H9 (cell line): ENCODE data around the gene CCL21. TPM values are rescaled to one million over a fixed set of nuclear protein-coding genes. Genes with fewer than 3 reads are reported as not detected.

Experiments
- DNase-seq: peaks from one replicate; pipeline ENCODE4 v3.0.0-alpha.2; 2017
- H2AFZ ChIP-seq: one replicate; pipeline ENCODE4 v1.6.1; 2013; ENCODE audit warnings: mild to moderate bottlenecking, low read length, control low read depth, moderate library complexity
- H2AK5ac ChIP-seq: 2 replicates; pipeline ENCODE4 v1.6.1; 2013; ENCODE audit warnings: low read length, control low read depth, mixed read lengths; ENCODE audit not compliant: insufficient read length
- H2BK120ac ChIP-seq: one replicate; pipeline ENCODE4 v1.6.1; 2013; ENCODE audit warnings: low read depth, mild to moderate bottlenecking, low read length, control low read depth, inconsistent platforms; ENCODE audit not compliant: poor library complexity, severe bottlenecking
- H2BK12ac ChIP-seq: 2 replicates; pipeline ENCODE4 v1.6.1; 2013; ENCODE audit warnings: low read length, control low read depth, mixed read lengths, low read depth; ENCODE audit not compliant: insufficient read length
- H2BK15ac ChIP-seq: 2 replicates; pipeline ENCODE4 v1.6.1; 2013; ENCODE audit warnings: low read depth, low read length, control low read depth
- H2BK20ac ChIP-seq: one replicate; pipeline ENCODE4 v1.6.1; 2013; ENCODE audit warnings: low read depth, mild to moderate bottlenecking, low read length, control low read depth, inconsistent platforms; ENCODE audit not compliant: poor library complexity, severe bottlenecking
- H2BK5ac ChIP-seq: 2 replicates; pipeline ENCODE4 v1.6.1; 2013; ENCODE audit warnings: low read length, control low read depth, mixed read lengths; ENCODE audit not compliant: insufficient read length
- H3K14ac ChIP-seq: 2 replicates; pipeline ENCODE4 v1.6.1; 2013; ENCODE audit warnings: low read length, control low read depth; ENCODE audit not compliant: insufficient read depth
- H3K18ac ChIP-seq: 2 replicates; pipeline ENCODE4 v1.6.1; 2013; ENCODE audit warnings: low read depth, mild to moderate bottlenecking, mixed read lengths, low read length, control low read depth; ENCODE audit not compliant: insufficient read length
- H3K23ac ChIP-seq: 2 replicates; pipeline ENCODE4 v1.6.1; 2013; ENCODE audit warnings: low read length, control low read depth, mixed read lengths, low read depth; ENCODE audit not compliant: insufficient read length
- H3K23me2 ChIP-seq: 2 replicates; pipeline ENCODE4 v1.6.1; 2013; ENCODE audit warnings: low read depth, mild to moderate bottlenecking, mixed read lengths, low read length, control low read depth; ENCODE audit not compliant: insufficient read length, poor library complexity, severe bottlenecking
- H3K27ac ChIP-seq: 2 replicates; pipeline ENCODE4 v1.5.1; 2013; ENCODE audit warnings: low read length, control low read depth, mixed read lengths, low read depth; ENCODE audit not compliant: insufficient read length
- H3K27me3 ChIP-seq: 2 replicates; pipeline ENCODE4 v1.6.1; 2013; ENCODE audit warnings: low read length, control low read depth, inconsistent platforms; ENCODE audit not compliant: insufficient read depth
- H3K4ac ChIP-seq: 2 replicates; pipeline ENCODE4 v1.6.1; 2013; ENCODE audit warnings: low read depth, mild to moderate bottlenecking, control low read depth, inconsistent platforms, low read length, moderate library complexity
- H3K4me1 ChIP-seq: 2 replicates; pipeline ENCODE4 v1.6.1; 2013; ENCODE audit warnings: low read length, control low read depth, inconsistent platforms; ENCODE audit not compliant: insufficient read depth
- H3K4me2 ChIP-seq: 2 replicates; pipeline ENCODE4 v1.6.1; 2013; ENCODE audit warnings: low read length, control low read depth, mixed read lengths; ENCODE audit not compliant: insufficient read length, insufficient read depth
- H3K56ac ChIP-seq: 2 replicates; pipeline ENCODE4 v1.6.1; 2013; ENCODE audit warnings: low read depth, mild to moderate bottlenecking, mixed read lengths, low read length, control low read depth; ENCODE audit not compliant: insufficient read length
- H3K79me1 ChIP-seq: 2 replicates; pipeline ENCODE4 v1.6.1; 2013; ENCODE audit warnings: low read depth, mild to moderate bottlenecking, moderate library complexity, low read length, control low read depth, inconsistent platforms; ENCODE audit not compliant: insufficient read depth, poor library complexity, severe bottlenecking
- H3K79me2 ChIP-seq: 2 replicates; pipeline ENCODE4 v1.6.1; 2013; ENCODE audit warnings: low read length, control low read depth, inconsistent platforms; ENCODE audit not compliant: insufficient read depth
- H3K9ac ChIP-seq: 2 replicates; pipeline ENCODE4 v1.6.1; 2013; ENCODE audit warnings: low read length, control low read depth, mixed read lengths; ENCODE audit not compliant: insufficient read length; ENCODE audit errors: extremely low read depth
- H3K9me3 ChIP-seq: one replicate; pipeline ENCODE4 v1.6.1; 2013; ENCODE audit warnings: low read depth, low read length, inconsistent platforms; ENCODE audit not compliant: control insufficient read depth
- H3T11ph ChIP-seq: one replicate; pipeline ENCODE4 v1.6.1; 2013; ENCODE audit warnings: mild to moderate bottlenecking, low read length, control low read depth, inconsistent platforms
- H4K20me1 ChIP-seq: one replicate; pipeline ENCODE4 v1.6.1; 2013; ENCODE audit not compliant: control insufficient read depth, insufficient read length, insufficient read depth
- H4K5ac ChIP-seq: 2 replicates; pipeline ENCODE4 v1.6.1; 2013; ENCODE audit warnings: low read depth, mild to moderate bottlenecking, mixed read lengths, low read length, control low read depth; ENCODE audit not compliant: insufficient read length
- H4K8ac ChIP-seq: replicated peaks from 2 replicates; pipeline ENCODE4 v1.6.1; 2013; ENCODE audit warnings: low read length, control low read depth, mixed read lengths, low read depth; ENCODE audit not compliant: insufficient read length
- H4K91ac ChIP-seq: 2 replicates; pipeline ENCODE4 v1.6.1; 2013; ENCODE audit warnings: low read depth, mild to moderate bottlenecking, moderate library complexity, mixed read lengths, low read length, control low read depth; ENCODE audit not compliant: insufficient read length
- H3K27ac Mint-ChIP-seq, 3 experiments: 2 replicates in 2 of 3; 3 replicates in 1 of 3; pipeline ENCODE4 v1.8.0; 2020 to 2021; ENCODE audit warnings: mixed read lengths in 3 of 3, mild to moderate bottlenecking in 1 of 3, moderate library complexity in 1 of 3
- H3K27me3 Mint-ChIP-seq: 2 replicates; pipeline ENCODE4 v1.8.0; 2021; ENCODE audit warnings: low read depth, mild to moderate bottlenecking, moderate library complexity, mixed read lengths
- H3K36me3 Mint-ChIP-seq, 3 experiments: 2 replicates in 2 of 3; 3 replicates in 1 of 3; pipeline ENCODE4 v1.8.0; 2020 to 2021; ENCODE audit warnings: low read depth in 3 of 3, mixed read lengths in 3 of 3; ENCODE audit not compliant: insufficient read depth in 1 of 3
- H3K4me1 Mint-ChIP-seq, 2 experiments: 2 replicates each; pipeline ENCODE4 v1.8.0; 2020; ENCODE audit warnings: mixed read lengths in 2 of 2
- H3K4me3 Mint-ChIP-seq, 2 experiments: 2 replicates in 1 of 2; 3 replicates in 1 of 2; pipeline ENCODE4 v1.8.0; 2020 to 2021; ENCODE audit warnings: mild to moderate bottlenecking in 2 of 2, mixed read lengths in 2 of 2, moderate library complexity in 1 of 2
- H3K9me3 Mint-ChIP-seq, 2 experiments: 2 replicates in 1 of 2; 3 replicates in 1 of 2; pipeline ENCODE4 v1.8.0; 2020; ENCODE audit warnings: mild to moderate bottlenecking in 2 of 2, mixed read lengths in 2 of 2, moderate library complexity in 1 of 2
- WGBS: extraction: QIAGEN DNeasy Blood & Tissue Kit; methylation state at CpG from one replicate; pipeline ENCODE4 v1.1.7; 2013; ENCODE audit warnings: missing lambda C conversion rate, low lambda C conversion rate, mixed read lengths; ENCODE audit not compliant: insufficient read length; ENCODE audit errors: extremely low coverage; 5-methylcytosine and 5-hydroxymethylcytosine counted together
- total RNA-seq: library from RNA; stranded (reverse); gene quantifications from 2 replicates; pipeline ENCODE4 v1.2.1, GENCODE V29; 2021
- TF ChIP-seq, protein P1 (sequence below): fragments of 200-600 bp; sonication (generic); conservative IDR thresholded peaks from 3 replicates; pipeline ENCODE4 v1.8.0; 2021; ENCODE audit warnings: antibody characterized with exemption, mild to moderate bottlenecking

CCL21 gene
- total RNA-seq, 1 experiment from 2014 or later = not detected

DNA sequence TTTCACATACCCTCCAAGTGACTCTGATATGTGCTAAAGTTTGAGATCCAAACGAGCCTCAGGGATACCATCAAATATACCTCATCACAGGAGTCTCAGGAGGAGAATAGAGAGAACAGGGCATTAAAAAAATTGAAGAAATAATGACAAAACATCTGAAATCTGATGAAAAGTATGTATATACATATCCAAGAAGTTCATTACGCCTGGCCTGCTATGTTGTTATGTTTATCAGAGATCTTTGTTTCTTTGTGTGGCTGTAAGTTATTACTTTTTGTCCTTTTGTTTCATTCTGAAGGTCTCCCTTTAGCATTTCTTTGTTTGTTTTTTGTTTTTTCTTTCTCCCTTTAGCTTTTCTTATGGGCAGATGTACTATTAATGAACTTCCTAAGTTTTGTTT lies 16.4 kb downstream of the CCL21 start:
- no peaks in the 10 kb centered on the region for H3K23me2 ChIP-seq
- H2BK120ac ChIP-seq = no peak overlapping the region
- H3K9ac ChIP-seq = no peak overlapping the region
- H3K4me1 Mint-ChIP-seq = peaks cover 3 to 4% of the 10 kb centered on the region in 2 experiments; a peak in 3 of 4 replicates
- H4K5ac ChIP-seq = no peak overlapping the region
- no peak overlapping the region for H3K23ac ChIP-seq
- H3K9me3 ChIP-seq = no peaks in the 10 kb centered on the region
- no peak overlapping the region for H4K8ac ChIP-seq
- no peak overlapping the region for H3K56ac ChIP-seq
- H2AK5ac ChIP-seq = no peak overlapping the region
- no CpG with 5 or more reads among the region's 2 CpGs for WGBS
- no peaks in the 10 kb centered on the region for H3K4me1 ChIP-seq
- no peak overlapping the region for H3K4me2 ChIP-seq
- no peaks in the 10 kb centered on the region for H3K27me3 ChIP-seq
- H2BK20ac ChIP-seq = no peak overlapping the region
- no peak overlapping the region for H3K27ac ChIP-seq
- H4K91ac ChIP-seq = no peak overlapping the region
- no peak overlapping the region for H3T11ph ChIP-seq
- no peak overlapping the region for H3K18ac ChIP-seq
- H3K36me3 Mint-ChIP-seq = no peaks in the 10 kb centered on the region; a peak in 1 of 7 replicates
- no peak overlapping the region for H3K4me3 Mint-ChIP-seq
- no peaks in the 10 kb centered on the region for H3K9me3 Mint-ChIP-seq
- TF ChIP-seq, protein P1, sequence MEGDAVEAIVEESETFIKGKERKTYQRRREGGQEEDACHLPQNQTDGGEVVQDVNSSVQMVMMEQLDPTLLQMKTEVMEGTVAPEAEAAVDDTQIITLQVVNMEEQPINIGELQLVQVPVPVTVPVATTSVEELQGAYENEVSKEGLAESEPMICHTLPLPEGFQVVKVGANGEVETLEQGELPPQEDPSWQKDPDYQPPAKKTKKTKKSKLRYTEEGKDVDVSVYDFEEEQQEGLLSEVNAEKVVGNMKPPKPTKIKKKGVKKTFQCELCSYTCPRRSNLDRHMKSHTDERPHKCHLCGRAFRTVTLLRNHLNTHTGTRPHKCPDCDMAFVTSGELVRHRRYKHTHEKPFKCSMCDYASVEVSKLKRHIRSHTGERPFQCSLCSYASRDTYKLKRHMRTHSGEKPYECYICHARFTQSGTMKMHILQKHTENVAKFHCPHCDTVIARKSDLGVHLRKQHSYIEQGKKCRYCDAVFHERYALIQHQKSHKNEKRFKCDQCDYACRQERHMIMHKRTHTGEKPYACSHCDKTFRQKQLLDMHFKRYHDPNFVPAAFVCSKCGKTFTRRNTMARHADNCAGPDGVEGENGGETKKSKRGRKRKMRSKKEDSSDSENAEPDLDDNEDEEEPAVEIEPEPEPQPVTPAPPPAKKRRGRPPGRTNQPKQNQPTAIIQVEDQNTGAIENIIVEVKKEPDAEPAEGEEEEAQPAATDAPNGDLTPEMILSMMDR = no peak
- H2BK15ac ChIP-seq = no peak overlapping the region
- no peak overlapping the region for H3K4ac ChIP-seq
- no peak overlapping the region for H2AFZ ChIP-seq
- H3K79me2 ChIP-seq = no peaks in the 10 kb centered on the region
- H4K20me1 ChIP-seq = no peaks in the 10 kb centered on the region
- no peak overlapping the region for H2BK5ac ChIP-seq
- no peak overlapping the region for H2BK12ac ChIP-seq
- H3K27ac Mint-ChIP-seq = no peak overlapping the region
- H3K79me1 ChIP-seq = no peaks in the 10 kb centered on the region
- no peak overlapping the region for H3K14ac ChIP-seq
- H3K27me3 Mint-ChIP-seq = peaks cover 9% of the 10 kb centered on the region
- no peak for DNase-seq
